WTC11 (cell line): ENCODE measurements around the gene NRROS.

Source experiments
- CREM ChIP-seq: sonication (generic); formaldehyde crosslinking; IDR thresholded peaks from 2 replicates; pipeline ENCODE4 v1.8.1; 2022; ENCODE audit warnings: mild to moderate bottlenecking, missing genetic modification reagents, moderate library complexity
- FOXP1 ChIP-seq: sonication (generic); formaldehyde crosslinking; IDR thresholded peaks from 2 replicates; pipeline ENCODE4 v1.8.0; 2022; ENCODE audit warnings: missing genetic modification reagents, mild to moderate bottlenecking, moderate library complexity, borderline replicate concordance
- KAT7 ChIP-seq: sonication (generic); formaldehyde crosslinking; IDR thresholded peaks from 2 replicates; pipeline ENCODE4 v1.8.1; 2023; ENCODE audit warnings: missing genetic modification reagents, mild to moderate bottlenecking, borderline replicate concordance
- NFATC4 ChIP-seq: fragments of 250-450 bp; sonication (Bioruptor Pico); IDR thresholded peaks from 2 replicates; pipeline ENCODE4 v1.9.0; 2021; ENCODE audit warnings: mild to moderate bottlenecking
- NR1H2 ChIP-seq: sonication (generic); formaldehyde crosslinking; IDR thresholded peaks from 2 replicates; pipeline ENCODE4 v1.9.0; 2021; ENCODE audit warnings: mild to moderate bottlenecking, moderate library complexity, missing genetic modification reagents
- RELA ChIP-seq: sonication (generic); formaldehyde crosslinking; IDR thresholded peaks from 2 replicates; pipeline ENCODE4 v1.8.1; 2022; ENCODE audit warnings: missing genetic modification reagents, mild to moderate bottlenecking, borderline replicate concordance
- ZBTB21 ChIP-seq: sonication (generic); formaldehyde crosslinking; IDR thresholded peaks from 2 replicates; pipeline ENCODE4 v1.8.1; 2023; ENCODE audit warnings: mild to moderate bottlenecking, missing genetic modification reagents, borderline replicate concordance
- ZNF219 ChIP-seq: sonication (generic); formaldehyde crosslinking; IDR thresholded peaks from 2 replicates; pipeline ENCODE4 v1.8.0; 2023; ENCODE audit warnings: missing genetic modification reagents, mild to moderate bottlenecking, borderline replicate concordance
- ZNF423 ChIP-seq: fragments of 250-450 bp; sonication (Bioruptor Pico); IDR thresholded peaks from 2 replicates; pipeline ENCODE4 v2.1.2; 2022; ENCODE audit warnings: mild to moderate bottlenecking, moderate library complexity
- TF ChIP-seq, protein P1 (sequence below): fragments of 200-600 bp; IDR thresholded peaks from 2 replicates; pipeline ENCODE4 v1.8.0; 2022; ENCODE audit warnings: antibody characterized with exemption
- TF ChIP-seq, protein P2 (sequence below): fragments of 250-450 bp; sonication (Bioruptor Pico); conservative IDR thresholded peaks from 2 replicates; pipeline ENCODE4 v1.9.0; 2021; ENCODE audit warnings: mild to moderate bottlenecking

- TF ChIP-seq FOXP1 (no peak), ZNF423 (no peak), CREM (CRISPR knock-in tag) (no peak), NR1H2 (no peak), NFATC4 (CRISPR knock-in tag) (no peak), ZBTB21 (CRISPR knock-in tag) (no peak), RELA (CRISPR knock-in tag) (no peak), KAT7 (CRISPR knock-in tag) (no peak), ZNF219 (CRISPR knock-in tag) (no peak)
- TF ChIP-seq, protein P1, sequence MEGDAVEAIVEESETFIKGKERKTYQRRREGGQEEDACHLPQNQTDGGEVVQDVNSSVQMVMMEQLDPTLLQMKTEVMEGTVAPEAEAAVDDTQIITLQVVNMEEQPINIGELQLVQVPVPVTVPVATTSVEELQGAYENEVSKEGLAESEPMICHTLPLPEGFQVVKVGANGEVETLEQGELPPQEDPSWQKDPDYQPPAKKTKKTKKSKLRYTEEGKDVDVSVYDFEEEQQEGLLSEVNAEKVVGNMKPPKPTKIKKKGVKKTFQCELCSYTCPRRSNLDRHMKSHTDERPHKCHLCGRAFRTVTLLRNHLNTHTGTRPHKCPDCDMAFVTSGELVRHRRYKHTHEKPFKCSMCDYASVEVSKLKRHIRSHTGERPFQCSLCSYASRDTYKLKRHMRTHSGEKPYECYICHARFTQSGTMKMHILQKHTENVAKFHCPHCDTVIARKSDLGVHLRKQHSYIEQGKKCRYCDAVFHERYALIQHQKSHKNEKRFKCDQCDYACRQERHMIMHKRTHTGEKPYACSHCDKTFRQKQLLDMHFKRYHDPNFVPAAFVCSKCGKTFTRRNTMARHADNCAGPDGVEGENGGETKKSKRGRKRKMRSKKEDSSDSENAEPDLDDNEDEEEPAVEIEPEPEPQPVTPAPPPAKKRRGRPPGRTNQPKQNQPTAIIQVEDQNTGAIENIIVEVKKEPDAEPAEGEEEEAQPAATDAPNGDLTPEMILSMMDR: no peak
- TF ChIP-seq, protein P2, sequence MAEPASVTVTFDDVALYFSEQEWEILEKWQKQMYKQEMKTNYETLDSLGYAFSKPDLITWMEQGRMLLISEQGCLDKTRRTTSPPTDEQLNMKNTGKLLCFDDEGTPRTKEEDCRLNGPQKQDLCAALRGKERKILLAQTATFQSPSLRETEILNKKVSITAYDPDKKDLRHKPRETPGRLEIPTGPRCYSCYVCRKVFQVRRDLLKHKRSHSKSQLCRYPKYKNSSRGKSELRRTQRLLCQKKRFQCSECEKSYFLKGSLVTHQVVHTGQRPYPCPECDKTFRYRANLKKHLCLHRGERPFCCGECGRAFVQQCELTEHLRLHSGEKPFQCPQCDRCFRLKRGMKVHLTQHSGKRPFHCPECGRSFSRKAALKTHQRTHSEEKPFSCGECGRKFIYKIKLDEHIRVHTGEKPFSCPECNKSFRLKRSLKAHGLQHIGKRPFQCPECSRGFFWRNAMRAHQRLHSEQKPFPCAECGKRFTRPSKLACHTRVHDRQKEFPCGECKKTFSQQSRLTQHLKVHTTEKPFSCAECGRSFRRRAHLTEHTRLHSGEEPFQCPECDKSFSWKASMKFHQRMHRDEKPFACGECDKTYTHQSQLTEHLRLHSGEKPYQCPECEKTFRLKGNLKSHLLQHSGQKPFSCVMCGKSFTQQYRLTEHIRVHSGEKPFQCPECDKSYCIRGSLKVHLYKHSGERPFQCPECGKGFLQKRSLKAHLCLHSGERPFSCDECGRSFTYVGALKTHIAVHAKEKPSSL (CRISPR knock-in tag): no peak
These were observed 4.3 kb downstream of the NRROS start for GRCh38 chr3:196643761-196644160.
